Measurements from ENCODE around the gene WDR3.

The WDR3 gene

DNA sequence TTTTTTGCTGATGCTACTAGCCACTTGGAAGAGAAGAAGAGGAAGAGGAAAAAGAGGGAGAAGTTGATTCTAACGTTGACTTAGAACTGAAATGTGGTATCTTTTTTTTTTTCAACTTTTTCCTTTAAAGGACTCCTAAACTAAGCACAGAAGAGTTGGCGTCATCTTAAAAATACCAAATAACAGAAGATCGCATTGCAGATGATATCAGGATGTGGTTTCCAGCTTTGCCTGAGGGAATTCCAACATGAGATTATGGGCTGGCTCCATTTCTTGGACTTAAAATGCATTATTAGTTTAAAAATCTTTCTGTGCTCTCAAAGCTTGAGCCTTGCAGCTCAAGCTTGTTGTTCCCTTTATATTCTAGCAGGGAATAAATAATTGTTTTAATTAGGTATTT lies 29.8 kb downstream of the WDR3 start:
- no peak for DNase-seq

DNA sequence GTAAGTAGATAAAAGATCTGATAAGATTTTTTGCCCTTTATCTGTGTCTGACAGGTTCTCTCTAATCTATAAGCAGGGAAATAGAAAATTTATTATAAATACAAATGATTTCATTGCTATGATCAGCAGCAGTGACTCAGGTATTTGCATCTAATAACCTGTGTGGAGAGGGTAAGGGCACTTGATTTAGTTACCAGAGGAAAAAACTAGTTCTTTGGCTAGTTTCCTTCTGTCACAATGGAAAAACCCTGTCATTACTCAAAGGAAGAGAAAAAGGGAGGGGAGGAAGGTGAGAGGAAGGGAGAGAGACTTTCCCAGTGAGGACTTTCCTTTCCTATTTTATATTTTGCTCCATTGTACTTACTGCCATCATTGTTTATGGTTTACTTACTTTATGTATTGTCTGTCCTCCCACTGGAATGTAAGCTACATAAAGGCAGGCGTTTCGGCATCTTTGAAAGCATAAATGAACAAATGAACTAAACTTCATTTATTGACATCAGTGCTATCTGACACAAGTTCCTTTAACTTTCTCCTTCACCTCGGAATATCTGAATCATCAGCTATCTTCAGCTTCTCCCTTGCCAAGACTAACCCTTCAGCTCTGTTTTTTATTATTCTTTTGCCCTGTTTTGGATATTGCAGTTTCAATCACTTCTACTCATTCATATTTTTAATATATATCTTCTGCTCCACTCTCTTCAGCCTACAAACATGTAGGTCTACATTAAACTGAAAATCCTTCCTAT lies 34.9 kb downstream of the WDR3 start:
- DNase-seq = no peak

DNA sequence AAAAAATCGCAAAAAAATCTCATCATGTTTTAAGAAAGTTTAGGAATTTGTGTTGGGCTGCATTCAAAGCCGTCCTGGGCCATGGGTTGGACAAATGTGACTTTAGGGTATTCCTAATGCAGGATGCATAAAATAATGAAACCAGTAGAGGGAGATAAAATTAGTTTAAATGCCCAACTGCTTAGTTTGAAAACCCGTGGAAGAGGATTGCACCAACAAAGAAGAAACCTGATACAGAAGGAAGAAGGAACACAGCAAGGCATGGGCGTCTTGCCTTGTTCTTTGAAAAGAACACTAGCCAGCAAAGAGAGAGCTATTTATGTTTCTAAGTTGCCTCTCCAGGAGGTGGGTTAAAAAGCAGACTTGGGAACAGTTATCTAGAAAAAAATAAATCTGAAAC lies 37.9 kb downstream of the WDR3 start:
- no peak for DNase-seq

DNA sequence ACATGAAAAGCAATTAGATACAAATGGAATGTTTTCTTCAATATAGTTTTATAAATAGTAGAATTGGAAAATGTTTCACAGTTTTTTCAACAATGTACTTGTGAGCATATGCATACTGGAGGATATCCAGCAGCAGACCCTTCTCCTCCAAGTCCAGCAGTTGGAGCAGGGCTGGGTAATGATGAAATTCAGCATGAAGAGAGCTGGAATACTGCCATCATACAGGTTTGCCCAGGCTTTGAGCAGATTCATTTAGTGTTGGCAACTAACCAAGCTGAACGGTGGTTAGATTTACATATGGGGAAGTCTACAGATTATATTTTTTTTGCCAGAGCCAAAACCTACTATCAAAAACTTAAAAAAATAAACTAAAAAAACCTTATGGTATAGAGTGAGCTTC lies 38.3 kb downstream of the WDR3 start:
- DNase-seq = no peak

DNA sequence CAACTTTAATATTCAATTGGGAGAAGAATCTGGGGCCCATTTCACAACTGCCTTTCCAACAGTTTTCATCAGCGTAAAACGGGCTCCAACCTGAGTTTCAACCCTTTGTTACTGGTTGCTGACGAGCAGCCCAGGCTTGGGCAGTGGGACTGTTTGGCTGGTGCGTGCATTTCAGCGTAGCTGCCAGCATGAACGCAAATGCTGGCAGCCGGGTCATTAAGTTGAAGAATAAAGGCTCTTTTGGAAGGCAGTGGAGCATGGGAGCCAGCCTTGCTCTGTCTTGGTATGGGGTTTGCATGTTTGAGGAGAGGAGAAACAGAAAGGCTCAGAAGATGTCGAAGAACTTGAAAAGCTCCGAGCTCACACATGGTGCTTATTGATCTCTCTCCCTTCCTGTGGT lies 40.7 kb downstream of the WDR3 start:
- no peak for DNase-seq

DNA sequence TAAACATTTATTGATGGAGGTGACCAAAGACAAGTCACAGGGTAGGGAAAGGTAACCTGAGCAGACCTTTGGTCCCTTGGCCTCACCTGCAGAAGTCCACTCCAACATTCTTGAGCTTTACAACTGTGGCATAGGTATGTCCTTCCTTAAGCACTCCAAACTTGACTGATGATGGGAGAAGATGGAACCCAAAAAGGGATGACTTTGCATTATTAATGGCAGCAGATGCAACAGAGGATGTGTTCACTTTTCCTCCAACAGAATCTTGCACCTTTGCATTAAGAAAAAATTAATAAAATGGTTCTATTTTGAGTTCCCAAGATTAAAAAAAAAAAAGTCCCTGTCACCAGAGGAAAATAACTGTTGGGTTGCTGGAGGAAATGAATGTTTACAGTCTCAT lies 42.2 kb downstream of the WDR3 start:
- DNase-seq = no peak

DNA sequence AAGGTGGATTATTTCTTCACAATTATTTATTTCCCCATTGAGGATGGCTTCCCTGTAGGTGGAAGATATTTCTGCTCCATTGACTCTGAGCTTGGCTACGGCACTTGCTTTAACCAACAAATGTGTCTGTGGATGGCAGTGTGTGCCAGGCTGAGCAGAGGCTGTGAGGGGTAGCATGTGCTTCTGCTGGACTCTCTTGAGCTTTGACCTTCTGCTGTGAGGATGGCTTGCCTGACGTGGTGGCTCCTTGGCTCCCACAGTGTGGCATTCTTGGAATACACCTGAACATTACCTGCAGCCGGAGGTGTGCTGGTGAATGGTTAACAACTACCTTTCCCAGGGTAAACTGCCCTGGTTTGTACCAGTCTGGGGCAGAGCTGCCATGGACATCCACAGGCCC lies 46.8 kb downstream of the WDR3 start:
- no peak for DNase-seq

DNA sequence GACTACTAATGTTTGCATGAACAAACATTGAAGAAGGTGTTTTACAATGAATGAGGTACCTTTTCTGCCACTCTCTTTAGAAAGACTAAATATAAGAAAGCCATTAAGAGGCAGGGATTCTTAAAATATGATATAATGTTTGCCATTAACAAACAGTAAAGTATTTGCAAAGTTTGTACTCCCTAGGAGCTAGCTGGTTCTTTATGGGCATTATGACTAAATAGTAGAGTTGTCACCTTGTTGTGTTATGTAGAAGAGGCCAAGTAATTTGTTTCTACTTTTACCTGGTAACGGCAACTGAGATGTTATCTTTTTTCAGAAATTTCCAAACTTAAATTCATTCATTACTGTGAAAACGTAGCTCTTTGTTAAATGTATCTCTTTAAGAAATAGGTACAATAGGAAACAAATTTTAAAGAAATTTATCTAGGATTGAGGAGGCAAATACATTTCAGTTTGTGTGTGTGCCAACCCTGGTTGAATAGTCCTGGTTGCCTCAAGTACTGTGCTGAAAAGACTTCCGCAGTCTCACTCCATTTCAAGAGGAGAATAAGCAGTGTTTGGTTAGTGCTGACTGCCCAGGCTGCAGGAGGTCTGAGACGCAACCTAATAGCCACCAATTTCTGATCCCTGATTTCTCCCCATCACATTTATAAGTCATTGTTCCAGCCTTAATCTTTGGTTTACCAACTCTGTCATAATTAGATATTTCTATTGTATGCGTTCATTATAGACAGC lies 52.1 kb downstream of the WDR3 start:
- DNase-seq = no peak

DNA sequence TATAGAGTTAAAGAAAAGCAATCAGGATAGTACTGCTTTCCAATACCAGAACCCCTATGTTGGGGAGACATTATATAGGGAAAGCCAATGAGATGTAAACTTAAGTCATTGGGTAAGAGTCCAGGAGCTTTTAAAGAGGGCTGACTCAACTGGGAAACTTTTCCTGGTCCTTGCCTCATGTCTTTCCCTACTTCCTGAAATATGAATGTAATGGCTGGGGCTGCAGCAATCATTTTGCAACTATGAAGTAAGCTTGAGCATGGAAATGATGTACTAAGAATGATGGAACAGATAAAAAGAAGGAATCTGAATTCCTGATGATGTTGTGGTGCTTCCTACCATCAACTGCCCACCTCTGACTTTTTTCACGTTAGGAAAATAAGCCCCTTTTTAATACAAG lies 55.7 kb downstream of the WDR3 start:
- DNase-seq = no peak

DNA sequence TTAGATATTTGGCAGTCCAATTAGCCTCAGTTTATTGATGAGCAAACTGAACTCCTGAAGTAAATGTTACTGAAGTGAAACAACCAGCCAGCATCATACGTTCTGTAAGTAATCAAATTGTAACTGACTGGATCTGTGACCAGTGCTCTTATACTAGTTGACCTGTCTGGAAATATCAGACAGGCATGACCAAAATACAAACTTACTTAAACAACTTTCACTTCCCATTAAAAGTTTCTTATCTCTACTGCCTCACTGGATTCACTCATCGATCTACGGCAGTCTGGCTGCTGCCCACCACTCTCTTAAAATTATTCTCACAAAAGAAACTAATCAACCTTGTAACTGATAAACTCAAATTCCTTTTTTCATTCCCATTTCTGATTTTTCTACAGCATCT lies 56.4 kb downstream of the WDR3 start:
- DNase-seq = no peak

DNA sequence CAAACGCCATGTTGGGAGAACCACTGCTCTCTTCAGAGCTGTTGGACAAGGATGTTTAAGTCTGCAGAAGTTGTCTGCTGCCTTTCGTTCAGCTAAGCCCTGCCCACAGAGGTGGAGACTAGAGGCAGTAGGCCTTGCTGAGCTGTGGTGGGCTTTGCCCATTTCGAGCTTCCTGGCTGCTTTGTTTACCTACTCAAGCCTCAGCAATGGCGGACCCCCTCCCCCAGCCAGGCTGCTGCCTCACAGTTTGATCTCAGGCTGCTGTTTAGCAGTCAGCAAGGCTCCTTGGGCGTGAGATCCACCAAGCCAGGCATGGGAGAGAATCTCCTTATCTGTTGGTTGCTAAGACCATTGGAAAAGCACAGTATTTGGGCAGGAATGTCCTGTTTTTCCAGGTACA lies 74.8 kb downstream of the WDR3 start:
- no peak for DNase-seq

DNA sequence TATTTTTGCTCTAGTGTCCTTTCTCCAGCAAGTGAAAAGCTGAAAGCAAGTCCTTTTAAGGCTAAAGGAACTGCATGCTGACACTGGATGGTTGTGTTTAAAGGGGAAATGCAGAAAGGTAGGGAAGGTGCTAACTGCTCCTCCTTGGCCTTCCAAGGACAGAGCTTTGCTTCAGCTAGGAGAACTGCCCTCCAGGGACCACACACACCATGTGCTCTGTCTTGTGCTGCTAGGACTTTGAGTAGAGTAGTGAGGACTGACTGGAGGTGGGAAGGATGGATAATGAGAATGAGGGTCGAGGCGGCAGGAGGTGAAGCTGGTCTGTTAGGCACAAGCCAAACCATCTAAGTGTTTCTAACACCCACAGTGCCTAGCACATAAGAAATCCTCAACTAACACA lies 77.9 kb downstream of the WDR3 start:
- no peak for DNase-seq

DNA sequence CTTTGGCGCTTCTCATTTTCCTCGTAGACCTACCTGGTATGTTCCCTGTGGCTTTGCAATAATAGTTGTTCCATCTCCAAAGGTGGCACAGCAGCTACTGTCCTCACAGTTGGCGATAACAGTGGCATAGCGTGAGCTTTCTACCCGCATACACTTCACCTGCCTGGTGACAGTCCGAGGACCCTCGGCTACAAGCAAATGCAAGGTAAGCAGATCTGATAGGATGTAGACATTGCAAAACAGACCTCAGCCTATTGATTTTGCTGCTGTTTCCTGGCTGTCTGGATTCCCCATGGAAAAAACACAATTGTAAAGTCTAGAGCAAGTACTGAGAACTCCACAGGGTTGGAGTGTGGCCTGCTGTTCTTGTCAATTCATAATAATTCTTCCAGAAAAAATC lies 78.5 kb downstream of the WDR3 start:
- no peak for DNase-seq

DNA sequence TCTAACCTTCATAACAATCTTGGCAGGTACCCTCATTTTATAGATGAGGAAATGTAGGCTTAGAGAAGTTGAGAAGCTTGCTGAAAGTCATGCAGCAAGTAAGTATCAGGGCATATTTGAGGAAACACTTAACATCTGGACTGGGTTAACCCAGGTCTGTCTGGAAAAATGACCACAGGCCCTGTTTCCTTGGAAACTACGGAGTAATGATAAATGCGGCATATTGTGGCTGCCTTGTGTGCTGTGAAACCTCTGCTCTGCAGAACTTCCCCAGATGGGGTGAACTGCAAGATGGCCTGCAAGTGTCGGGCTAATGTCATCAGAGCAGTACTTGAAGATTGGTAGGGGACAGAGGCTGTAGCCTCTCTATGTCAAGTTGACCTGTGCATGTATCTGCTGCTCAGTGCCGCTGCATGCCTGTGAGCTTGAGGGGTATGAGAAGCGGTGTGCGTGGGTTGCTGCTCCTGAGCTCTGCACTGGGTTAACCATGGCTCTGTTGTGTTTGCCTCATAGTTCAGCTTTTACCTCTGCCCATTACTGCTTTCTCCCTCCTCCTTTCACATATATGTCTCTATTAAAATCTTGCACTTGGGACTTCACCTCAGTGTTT lies 83.1 kb downstream of the WDR3 start:
- DNase-seq = no peak

DNA sequence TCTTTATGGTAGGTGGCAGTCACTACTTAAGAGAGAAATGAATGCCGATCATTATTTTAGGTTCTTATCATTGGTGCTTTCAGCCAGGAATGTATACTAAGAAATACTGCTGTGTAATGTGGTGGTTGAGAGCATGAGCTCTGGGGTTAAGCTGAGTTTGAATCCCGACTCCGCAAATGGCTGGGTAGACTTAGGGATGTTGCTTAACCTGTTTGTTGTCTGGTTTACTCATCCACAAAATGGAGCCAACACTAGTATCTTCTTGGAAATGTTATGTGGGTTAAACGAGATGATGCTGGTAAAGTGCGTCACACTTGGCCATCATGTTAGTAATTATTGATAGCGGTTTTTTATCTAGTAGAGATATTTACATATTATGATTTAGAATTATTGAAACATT lies 83.8 kb downstream of the WDR3 start:
- DNase-seq = no peak

DNA sequence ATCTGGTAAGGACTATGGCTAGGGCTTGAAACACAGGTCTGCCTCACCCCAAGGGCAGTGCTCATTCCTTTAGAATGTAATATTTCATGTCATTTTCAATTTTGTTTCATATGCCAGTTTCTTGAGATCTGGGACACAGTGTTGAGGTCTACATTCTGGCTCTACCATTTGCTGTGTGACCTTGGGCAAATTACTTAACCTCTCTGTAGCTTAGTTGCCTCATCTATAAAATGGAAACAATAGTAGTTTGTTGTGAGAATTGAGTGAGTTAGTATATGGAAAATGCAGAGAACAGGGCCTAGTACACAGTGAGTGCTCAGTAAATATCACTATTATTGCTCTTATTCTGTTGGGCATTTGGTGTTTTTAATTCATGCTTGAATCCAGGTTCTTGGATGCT lies 84.4 kb downstream of the WDR3 start:
- no peak for DNase-seq
